Heart left ventricle (tissue), 13 donors: ENCODE results near the gene ADGRL3.

Experiments
- CTCF ChIP-seq, 12 donors: fragments of 200-600 bp; sonication (generic) in 4 of 12; IDR thresholded peaks; one replicate each; pipeline versions ENCODE4 v1.5.0 to v1.8.0; 2018 to 2022; ENCODE audit warnings: antibody characterized with exemption in 12 of 12, mild to moderate bottlenecking in 5 of 12
- POLR2A ChIP-seq, 2 donors: fragments of 450-650 bp; IDR thresholded peaks; one replicate each; pipeline ENCODE4 v1.6.1; 2017; ENCODE audit warnings: antibody characterized with exemption in 2 of 2, mild to moderate bottlenecking in 2 of 2, moderate library complexity in 2 of 2
- donor health status: ischemic (EF 13 %, LVEDD 7.1; RV severe dilation, severe dysfunction).
- donor health status: DM: no; HTN: yes; CAD: no.
- donor health status: DM: no; HTN: no; CAD: no.
- donor health status: ischemic (EF 25% LVEDD 6.9; RV normal size, moderate dysfunction).
- donor health status: ischemic (EF 25% LVEDD 5.7; RV mildly dilated, moderate dysfunction).
- donor health status: ischemic (EF 35%, LVEDD 5.7; RV mildly dilated, moderate dysfunction).
- donor health status: nonischemic (EF 11% LVEDD 7.7; RV severe dilation, severe dysfunction).
- donor health status: DM: yes; HTN: yes; CAD: no.
- donor health status: PGD.
- donor health status: ischemic (EF 29% LVEDD 5.4; RV normal size, mild dysfunction).
- donor health status: nonischemic (EF 23%, LVEDD 6.1; RV moderate dilation, normal function).

GRCh38 chr4:61762722-61763627 lies 562.8 kb downstream of the ADGRL3 start:
- no peak for TF ChIP-seq CTCF (IDR thresholded peaks at IDR 0.05)
- TF ChIP-seq POLR2A (IDR thresholded peaks at IDR 0.05): no peak
